Gastroesophageal sphincter (tissue), 3 donors: Measurements from ENCODE around the gene ATOSB.

Source experiments
- CTCF ChIP-seq, 4 experiments: fragments of 200-600 bp in 2 of 4; fragments of 450-650 bp in 2 of 4; sonication (generic) in 1 of 4; IDR thresholded peaks; one replicate each; pipeline ENCODE4 v1.5.1; 2017 to 2019; ENCODE audit warnings: antibody characterized with exemption in 4 of 4, mild to moderate bottlenecking in 2 of 4, moderate library complexity in 2 of 4
- POLR2A ChIP-seq, 2 donors: fragments of 450-650 bp; IDR thresholded peaks; one replicate each; pipeline ENCODE4 v1.6.1; 2017; ENCODE audit warnings: antibody characterized with exemption in 2 of 2, mild to moderate bottlenecking in 2 of 2, moderate library complexity in 1 of 2

- TF ChIP-seq POLR2A (IDR thresholded peaks at IDR 0.05), result no peak
- no peak for TF ChIP-seq CTCF (IDR thresholded peaks at IDR 0.05)
Observed at GRCh38 chr9:35156781-35157180, 41.1 kb upstream of the ATOSB start.
